LNCaP clone FGC (cell line): ENCODE measurements around the gene GPR179.
"Not testable (repeated sequence)": the region's sequence is repeated elsewhere in the genome, so short reads cannot be mapped to it uniquely, and the experiment has no call there.

Experiments used
- DNase-seq: peaks from one replicate; pipeline ENCODE4 v3.0.0-alpha.2; 2011; ENCODE audit warnings: low read depth
- H3K4me3 ChIP-seq: 2 replicates; pipeline ENCODE4 v1.5.1; 2011; ENCODE audit warnings: mild to moderate bottlenecking, low read depth, low read length, control low read depth
- CTCF ChIP-seq: IDR thresholded peaks from 2 replicates; pipeline ENCODE4 v1.5.1; 2012; ENCODE audit warnings: mild to moderate bottlenecking; ENCODE audit not compliant: control insufficient read depth, insufficient read depth; ENCODE audit errors: extremely low read depth

Gene GPR179

GRCh38 chr17:38324141-38324697 is 19.5 kb downstream of the GPR179 start:
- DNase-seq = no peak
- no peak for TF ChIP-seq CTCF
- H3K4me3 ChIP-seq = no peak overlapping the region

- no peak overlapping the region for H3K4me3 ChIP-seq
- no peak for DNase-seq
- TF ChIP-seq CTCF = no peak
Measured at GRCh38 chr17:38322897-38323296, 20.9 kb downstream of the GPR179 start.

- H3K4me3 ChIP-seq = no peak overlapping the region
- DNase-seq = no peak
- TF ChIP-seq CTCF = peak; percentile 66
Measured at GRCh38 chr17:38322156-38322779, 21.5 kb downstream of the GPR179 start.

DNA sequence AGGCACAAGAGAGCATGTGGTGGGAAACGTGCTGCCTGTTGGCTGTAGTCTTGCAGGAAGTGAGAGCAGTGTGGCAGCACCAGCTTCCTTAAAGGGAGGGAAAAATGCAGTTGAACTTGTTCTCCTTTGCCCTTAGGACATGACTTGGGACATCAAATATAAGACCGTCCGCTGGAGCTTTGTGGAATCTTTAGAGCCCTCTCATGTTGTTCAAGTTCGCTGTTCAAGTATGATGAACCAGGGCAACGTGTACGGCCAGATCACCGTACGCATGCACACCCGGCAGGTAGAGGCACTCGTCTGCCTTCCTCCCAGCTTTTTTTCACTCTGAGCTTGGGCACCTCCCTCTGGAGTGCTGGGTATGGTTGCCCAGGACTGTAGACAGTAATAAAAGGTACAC is 23.3 kb downstream of the GPR179 start:
- DNase-seq = peak; percentile 93
- no peak for TF ChIP-seq CTCF
- H3K4me3 ChIP-seq = no peak overlapping the region

DNA sequence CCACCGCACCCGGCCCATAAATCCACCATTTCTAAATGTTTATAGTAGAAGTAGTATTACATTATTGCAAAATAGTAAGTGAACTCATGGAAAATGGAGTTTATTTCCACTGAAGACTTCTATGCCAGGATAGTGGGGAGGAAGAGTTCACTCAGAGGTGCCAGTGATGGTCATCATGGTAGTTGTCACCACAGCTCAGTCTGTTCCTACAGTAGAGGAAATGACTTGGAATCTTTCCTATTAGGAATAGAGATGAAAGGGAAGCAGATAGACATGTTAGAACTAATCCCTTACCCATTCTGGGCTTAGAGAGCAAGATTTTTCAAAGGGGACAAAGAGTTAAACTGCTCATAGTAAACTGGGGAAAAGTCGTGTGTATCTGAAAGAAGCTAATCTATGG is 26.7 kb downstream of the GPR179 start:
- no peak overlapping the region for H3K4me3 ChIP-seq
- TF ChIP-seq CTCF = no peak
- no peak for DNase-seq

GRCh38 chr17:38315497-38315896 is 28.3 kb downstream of the GPR179 start:
- TF ChIP-seq CTCF = no peak
- no peak overlapping the region for H3K4me3 ChIP-seq

GRCh38 chr17:38296834-38297517 is 46.8 kb downstream of the GPR179 start, which contains the start of gene MRPL45:
Gene MRPL45, plus strand, starts transcription at chr17:38297168. Its CDS starts 16 bp downstream, at chr17:38297184.
- peak within 1 kb of the TSS; percentile 71 for H3K4me3 ChIP-seq
- peak; percentile 85 for DNase-seq

More at GRCh38 chr17:38315497-38315896, 28.3 kb downstream of the GPR179 start:
- DNase-seq = no peak

DNA sequence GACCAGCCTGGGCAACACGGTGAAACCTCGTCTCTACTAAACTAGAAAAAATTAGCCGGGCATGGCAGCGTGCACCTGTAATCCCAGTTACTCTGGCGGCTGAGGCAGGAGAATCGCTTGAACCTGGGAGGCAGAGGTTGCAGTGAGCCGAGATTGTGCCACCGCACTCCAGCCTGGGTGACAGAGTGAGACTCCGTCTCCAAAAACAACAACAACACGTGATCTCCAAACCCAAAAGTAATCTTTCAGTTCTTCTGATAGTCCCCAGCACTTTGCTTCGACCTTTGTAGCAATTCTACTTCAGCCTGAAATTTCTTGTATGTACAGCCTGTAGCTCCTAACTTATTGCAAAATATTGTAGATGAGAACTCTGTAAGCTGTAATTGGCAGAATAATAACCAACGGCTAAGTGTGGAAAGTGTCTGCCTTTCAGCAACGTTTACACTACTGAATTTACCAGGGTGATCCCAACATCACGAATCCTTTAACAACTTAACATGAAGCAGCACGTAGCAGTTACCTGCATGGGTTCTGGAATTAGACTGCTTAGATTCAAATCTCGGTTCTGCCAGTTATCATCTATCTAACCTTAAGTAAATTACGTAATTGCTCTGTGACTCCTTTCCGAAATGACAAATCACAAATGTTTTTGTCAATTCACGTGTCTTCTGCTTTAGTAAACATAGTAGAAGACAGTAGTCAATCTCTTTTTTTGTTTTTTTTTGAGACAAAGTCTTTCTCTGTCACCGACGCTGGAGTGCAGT is 48.0 kb downstream of the GPR179 start:
- not testable (repeated sequence) for H3K4me3 ChIP-seq, DNase-seq

- not testable (repeated sequence) for DNase-seq, H3K4me3 ChIP-seq
Measured at GRCh38 chr17:38289760-38290159, 54.0 kb downstream of the GPR179 start.
